Measurements from ENCODE around the gene TUBGCP2.

TUBGCP2 gene

GRCh38 chr10:133351408-133352318, 43.0 kb upstream of the TUBGCP2 start:
- Histone ChIP-seq H3K9ac (no peak overlapping the region), H3K4me2 (ENCODE audit: low read length) (no peak overlapping the region), H3K4me1 (no peaks in the 10 kb centered on the region), H3K79me2 (no peaks in the 10 kb centered on the region), H3K4me3 (ENCODE audit: low read depth, low read length) (no peak overlapping the region), H3K27ac (no peak overlapping the region), H3K27me3 (ENCODE audit: control insufficient read depth, insufficient read depth, low read length) (no peaks in the 10 kb centered on the region), H3K9me3 (ENCODE audit: control insufficient read depth, low read length) (no peaks in the 10 kb centered on the region), H2AFZ (no peak overlapping the region), H3K36me3 (ENCODE audit: control insufficient read depth, insufficient read depth, low read length) (no peaks in the 10 kb centered on the region)
- TF ChIP-seq CTCF (IDR thresholded peaks at IDR 0.05): no peak

GRCh38 chr10:133350950-133351329, 42.3 kb upstream of the TUBGCP2 start:
- Histone ChIP-seq H2AFZ (no peak overlapping the region), H3K79me2 (no peaks in the 10 kb centered on the region), H3K4me2 (ENCODE audit: low read length) (no peak overlapping the region), H3K4me1 (no peaks in the 10 kb centered on the region), H3K4me3 (ENCODE audit: low read depth, low read length) (no peak overlapping the region), H3K36me3 (ENCODE audit: control insufficient read depth, insufficient read depth, low read length) (no peaks in the 10 kb centered on the region), H3K9ac (no peak overlapping the region), H3K27me3 (ENCODE audit: control insufficient read depth, insufficient read depth, low read length) (no peaks in the 10 kb centered on the region), H3K9me3 (ENCODE audit: control insufficient read depth, low read length) (no peaks in the 10 kb centered on the region), H3K27ac (no peak overlapping the region)
- no peak for TF ChIP-seq CTCF (IDR thresholded peaks at IDR 0.05)

GRCh38 chr10:133350283-133350949, 41.7 kb upstream of the TUBGCP2 start:
- H3K79me2 ChIP-seq: no peaks in the 10 kb centered on the region
- no peak overlapping the region for H3K27ac ChIP-seq
- H3K9ac ChIP-seq: no peak overlapping the region
- no peak overlapping the region for H2AFZ ChIP-seq
- H3K36me3 ChIP-seq (ENCODE audit: control insufficient read depth, insufficient read depth, low read length): no peaks in the 10 kb centered on the region
- no peaks in the 10 kb centered on the region for H3K9me3 ChIP-seq (ENCODE audit: control insufficient read depth, low read length)
- H3K4me2 ChIP-seq (ENCODE audit: low read length): no peak overlapping the region
- no peak for TF ChIP-seq CTCF (IDR thresholded peaks at IDR 0.05)
- no peak overlapping the region for H3K4me3 ChIP-seq (ENCODE audit: low read depth, low read length)
- H3K27me3 ChIP-seq (ENCODE audit: control insufficient read depth, insufficient read depth, low read length): no peaks in the 10 kb centered on the region
- no peaks in the 10 kb centered on the region for H3K4me1 ChIP-seq

- no peaks in the 10 kb centered on the region for H3K36me3 ChIP-seq (ENCODE audit: control insufficient read depth, insufficient read depth, low read length)
- TF ChIP-seq CTCF (IDR thresholded peaks at IDR 0.05): no peak
- H2AFZ ChIP-seq: no peak overlapping the region
- no peaks in the 10 kb centered on the region for H3K4me1 ChIP-seq
- H3K4me2 ChIP-seq (ENCODE audit: low read length): no peak overlapping the region
- H3K9ac ChIP-seq: no peak overlapping the region
- no peaks in the 10 kb centered on the region for H3K79me2 ChIP-seq
- no peak overlapping the region for H3K27ac ChIP-seq
- no peak overlapping the region for H3K4me3 ChIP-seq (ENCODE audit: low read depth, low read length)
- H3K27me3 ChIP-seq (ENCODE audit: control insufficient read depth, insufficient read depth, low read length): no peaks in the 10 kb centered on the region
- no peaks in the 10 kb centered on the region for H3K9me3 ChIP-seq (ENCODE audit: control insufficient read depth, low read length)
Observed at GRCh38 chr10:133349577-133350011, 40.9 kb upstream of the TUBGCP2 start.

Data from parathyroid adenoma (tissue), 2 donors.